Activated T-cell treated with anti-CD3 and anti-CD28 coated beads for 4 hours (primary cell): ENCODE measurements around the gene ZC3H18.
"Not testable (repeated sequence)": the region's sequence is repeated elsewhere in the genome, so short reads cannot be mapped to it uniquely, and the experiment has no call there.

Experiments used
- DNase-seq: peaks from one replicate; pipeline ENCODE4 v3.0.0-alpha.2; 2020

ZC3H18 gene

GRCh38 chr16:88657371-88657770 is 87.2 kb downstream of the ZC3H18 start:
- DNase-seq: no peak

GRCh38 chr16:88658714-88659113 is 88.5 kb downstream of the ZC3H18 start:
- no peak for DNase-seq

GRCh38 chr16:88659160-88659559 is 89.0 kb downstream of the ZC3H18 start:
- no peak for DNase-seq

GRCh38 chr16:88661468-88661867 is 91.3 kb downstream of the ZC3H18 start:
- no peak for DNase-seq

GRCh38 chr16:88662222-88662842 is 92.1 kb downstream of the ZC3H18 start:
- no peak for DNase-seq

GRCh38 chr16:88662843-88663606 is 92.8 kb downstream of the ZC3H18 start, which contains the start of gene MVD:
Gene MVD (minus strand): TSS chr16:88663091. CDS start chr16:88663080, 11 bp downstream.
- DNase-seq: peak; percentile 90

- DNase-seq: no peak
Measured at GRCh38 chr16:88665148-88665547, 94.9 kb downstream of the ZC3H18 start.

- DNase-seq: no peak
Measured at GRCh38 chr16:88665570-88665969, 95.4 kb downstream of the ZC3H18 start.

- no peak for DNase-seq
Measured at GRCh38 chr16:88667461-88667860, 97.3 kb downstream of the ZC3H18 start.

- not testable (repeated sequence) for DNase-seq
Measured at GRCh38 chr16:88669493-88669892, 99.3 kb downstream of the ZC3H18 start.

GRCh38 chr16:88669980-88670379 is 99.8 kb downstream of the ZC3H18 start:
- DNase-seq: no peak

GRCh38 chr16:88671806-88672205 is 101.6 kb downstream of the ZC3H18 start:
- no peak for DNase-seq

- no peak for DNase-seq
Measured at GRCh38 chr16:88672776-88673175, 102.6 kb downstream of the ZC3H18 start.

GRCh38 chr16:88673716-88674379 is 103.6 kb downstream of the ZC3H18 start:
- no peak for DNase-seq

- DNase-seq: no peak
Measured at GRCh38 chr16:88676502-88677242, 106.5 kb downstream of the ZC3H18 start.

- DNase-seq: no peak
Measured at GRCh38 chr16:88677721-88678120, 107.5 kb downstream of the ZC3H18 start.

GRCh38 chr16:88678224-88678979 is 108.2 kb downstream of the ZC3H18 start:
- DNase-seq: no peak

- DNase-seq: no peak
Measured at GRCh38 chr16:88680554-88681083, 110.4 kb downstream of the ZC3H18 start.

GRCh38 chr16:88681084-88681680 is 111.0 kb downstream of the ZC3H18 start:
- DNase-seq: no peak
